ENCODE results near the gene PRDX5.
A peak's percentile ranks its signal among the peaks of the same experiment; 100 is the strongest.
"Not testable (repeated sequence)": the region's sequence is repeated elsewhere in the genome, so short reads cannot be mapped to it uniquely, and the experiment has no call there.

PRDX5 gene

GRCh38 chr11:64306563-64306875 lies 11.4 kb upstream of the PRDX5 start:
- no peak for DNase-seq

GRCh38 chr11:64306876-64307622 lies 10.9 kb upstream of the PRDX5 start:
- DNase-seq, result no peak

- not testable (repeated sequence) for DNase-seq
Measured at GRCh38 chr11:64307795-64308194, 10.1 kb upstream of the PRDX5 start.

- DNase-seq, result no peak
Measured at GRCh38 chr11:64312947-64313346, 5.0 kb upstream of the PRDX5 start.

- no peak for DNase-seq
Measured at GRCh38 chr11:64313491-64314145, 4.3 kb upstream of the PRDX5 start.

GRCh38 chr11:64314146-64314804 lies 3.6 kb upstream of the PRDX5 start:
- DNase-seq, result no peak

- DNase-seq, result no peak
Measured at GRCh38 chr11:64314805-64315561, 2.9 kb upstream of the PRDX5 start.

- not testable (repeated sequence) for DNase-seq
Measured at GRCh38 chr11:64315667-64316526, 2.0 kb upstream of the PRDX5 start.

- peak; percentile 74 for DNase-seq
Measured at GRCh38 chr11:64316672-64317324, 1.1 kb upstream of the PRDX5 start.

GRCh38 chr11:64317325-64317960 lies 478 bp upstream of the PRDX5 start, which contains the start of gene TRMT112:
TSS of gene TRMT112 (minus strand) at chr11:64317559. CDS start at chr11:64317526, 33 bp downstream.
- peak; percentile 99 for DNase-seq

- no peak for DNase-seq
Measured at GRCh38 chr11:64318766-64319761, 1.1 kb downstream of the PRDX5 start.

GRCh38 chr11:64320556-64320955 lies 2.6 kb downstream of the PRDX5 start:
- DNase-seq, result no peak

- no peak for DNase-seq
Measured at GRCh38 chr11:64321026-64321425, 3.1 kb downstream of the PRDX5 start.

GRCh38 chr11:64321533-64321932 lies 3.6 kb downstream of the PRDX5 start:
- no peak for DNase-seq

- no peak for DNase-seq
Measured at GRCh38 chr11:64322925-64323260, 5.0 kb downstream of the PRDX5 start.

GRCh38 chr11:64323373-64323772 lies 5.5 kb downstream of the PRDX5 start:
- DNase-seq, result no peak

- DNase-seq, result not testable (repeated sequence)
Measured at GRCh38 chr11:64323984-64324383, 6.1 kb downstream of the PRDX5 start.

- DNase-seq, result no peak
Measured at GRCh38 chr11:64324692-64325469, 7.0 kb downstream of the PRDX5 start.

- DNase-seq, result no peak
Measured at GRCh38 chr11:64327375-64327774, 9.5 kb downstream of the PRDX5 start.
